ENCODE measurements around the gene CHCHD6.

DNA sequence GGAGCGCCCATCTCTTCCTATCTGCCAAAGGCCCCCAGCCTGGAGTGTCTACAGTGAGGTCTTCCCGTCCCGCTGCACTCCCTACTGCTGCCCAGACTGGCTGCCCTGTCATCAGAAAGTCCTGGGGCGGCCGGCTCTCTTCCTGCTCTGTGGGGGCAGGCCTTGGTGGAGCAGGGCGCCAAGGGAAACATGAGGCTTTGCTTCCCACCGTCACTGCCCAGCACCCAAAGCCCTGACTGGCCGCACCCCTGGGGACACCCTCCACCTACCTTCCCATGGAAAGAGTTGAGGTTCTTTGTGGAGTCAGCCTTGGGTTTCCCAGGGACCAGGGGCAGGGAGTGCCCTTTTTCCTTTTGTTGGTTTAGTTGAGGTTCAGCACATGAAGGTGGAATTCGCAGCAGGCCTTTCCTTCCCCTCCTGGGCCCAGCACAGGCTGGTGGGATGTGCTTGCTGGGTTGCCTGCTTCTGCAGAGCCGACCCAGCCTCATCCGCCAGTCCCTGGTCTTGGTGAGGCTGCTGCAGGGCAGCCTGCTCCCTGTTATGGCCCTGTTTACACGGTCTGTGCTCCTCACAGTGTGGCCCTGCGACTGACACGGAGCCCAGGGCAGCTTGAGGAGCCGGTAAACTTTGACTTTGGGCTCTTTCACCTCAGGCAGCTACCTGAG lies 227.0 kb downstream of the CHCHD6 start:
- TF ChIP-seq, protein P1, sequence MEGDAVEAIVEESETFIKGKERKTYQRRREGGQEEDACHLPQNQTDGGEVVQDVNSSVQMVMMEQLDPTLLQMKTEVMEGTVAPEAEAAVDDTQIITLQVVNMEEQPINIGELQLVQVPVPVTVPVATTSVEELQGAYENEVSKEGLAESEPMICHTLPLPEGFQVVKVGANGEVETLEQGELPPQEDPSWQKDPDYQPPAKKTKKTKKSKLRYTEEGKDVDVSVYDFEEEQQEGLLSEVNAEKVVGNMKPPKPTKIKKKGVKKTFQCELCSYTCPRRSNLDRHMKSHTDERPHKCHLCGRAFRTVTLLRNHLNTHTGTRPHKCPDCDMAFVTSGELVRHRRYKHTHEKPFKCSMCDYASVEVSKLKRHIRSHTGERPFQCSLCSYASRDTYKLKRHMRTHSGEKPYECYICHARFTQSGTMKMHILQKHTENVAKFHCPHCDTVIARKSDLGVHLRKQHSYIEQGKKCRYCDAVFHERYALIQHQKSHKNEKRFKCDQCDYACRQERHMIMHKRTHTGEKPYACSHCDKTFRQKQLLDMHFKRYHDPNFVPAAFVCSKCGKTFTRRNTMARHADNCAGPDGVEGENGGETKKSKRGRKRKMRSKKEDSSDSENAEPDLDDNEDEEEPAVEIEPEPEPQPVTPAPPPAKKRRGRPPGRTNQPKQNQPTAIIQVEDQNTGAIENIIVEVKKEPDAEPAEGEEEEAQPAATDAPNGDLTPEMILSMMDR (IDR thresholded peaks at IDR 0.05): no peak
- TF ChIP-seq POLR2A (IDR thresholded peaks at IDR 0.05): no peak
